IMR-90 (cell line): ENCODE data around the gene ZNF362. TPM values are rescaled to one million over a fixed set of nuclear protein-coding genes. Genes with fewer than 3 reads are reported as not detected.

Source experiments
- ATAC-seq: fragments of 200-7000 bp; cut with Tn5 transposase; 2 replicates; pipeline ENCODE4 v1.9.1; 2020; ENCODE audit warnings: low read depth, mild to moderate bottlenecking, moderate library complexity
- BruUV-seq: library from RNA; stranded (reverse); fragments of 400-500 nt; replicated peaks from 2 replicates; lab custom pipeline; 2021; lab: Mats Ljungman, UMichigan
- CTCF ChIA-PET: fragments of 300-600 bp; formaldehyde crosslinking; extraction: SDS; loops from one replicate; lab custom pipeline; 2021; ENCODE audit warnings: antibody characterized with exemption; lab: Yijun Ruan, JAX
- POLR2A ChIA-PET: fragments of 300-600 bp; sonication (Branson Sonifier 250); formaldehyde crosslinking; loops from one replicate; lab custom pipeline; 2022; ENCODE audit warnings: antibody characterized with exemption; ENCODE audit not compliant: unreplicated experiment; lab: Charles Lee
- DNase-seq: peaks from one replicate; pipeline ENCODE4 v3.0.0; 2013
- H2AFZ ChIP-seq: replicated peaks from 2 replicates; pipeline ENCODE3; 2013; ENCODE audit warnings: low read length, mild to moderate bottlenecking; ENCODE audit not compliant: poor library complexity
- H2AK5ac ChIP-seq: 2 replicates; pipeline ENCODE4 v1.6.1; 2013; ENCODE audit warnings: low read depth, low read length, inconsistent platforms
- H2AK9ac ChIP-seq: replicated peaks from 2 replicates; pipeline ENCODE3; 2013; ENCODE audit warnings: mild to moderate bottlenecking, low read depth, low read length, moderate library complexity; ENCODE audit not compliant: poor library complexity
- H2BK120ac ChIP-seq: 2 replicates; pipeline ENCODE4 v1.6.1; 2013; ENCODE audit warnings: low read depth, low read length, inconsistent platforms
- H2BK15ac ChIP-seq: 3 replicates; pipeline ENCODE4 v1.6.1; 2013; ENCODE audit warnings: low read depth, low read length, inconsistent platforms
- H2BK20ac ChIP-seq: 2 replicates; pipeline ENCODE4 v1.6.1; 2013; ENCODE audit warnings: low read depth, mild to moderate bottlenecking, inconsistent platforms, low read length, moderate library complexity
- H2BK5ac ChIP-seq: 2 replicates; pipeline ENCODE4 v1.6.1; 2013; ENCODE audit warnings: mild to moderate bottlenecking, low read depth, low read length, inconsistent platforms; ENCODE audit not compliant: poor library complexity, severe bottlenecking
- H3K14ac ChIP-seq: replicated peaks from 2 replicates; pipeline ENCODE4 v1.6.1; 2013; ENCODE audit warnings: low read depth, low read length, inconsistent platforms
- H3K18ac ChIP-seq: 2 replicates; pipeline ENCODE4 v1.6.1; 2013; ENCODE audit warnings: low read depth, low read length, control low read depth
- H3K23ac ChIP-seq: 2 replicates; pipeline ENCODE4 v1.6.1; 2013; ENCODE audit warnings: low read depth, low read length, inconsistent platforms
- H3K27ac ChIP-seq: 2 replicates; pipeline ENCODE4 v1.5.1; 2013; ENCODE audit warnings: mild to moderate bottlenecking, control low read depth, low read length; ENCODE audit not compliant: insufficient read depth
- H3K27me3 ChIP-seq: 2 replicates; pipeline ENCODE4 v1.6.1; 2013; ENCODE audit warnings: low read length; ENCODE audit not compliant: control insufficient read depth, insufficient read depth
- H3K36me3 ChIP-seq: 2 replicates; pipeline ENCODE4 v1.6.1; 2013; ENCODE audit warnings: low read length, mixed read lengths; ENCODE audit not compliant: control insufficient read depth, insufficient read depth
- H3K4ac ChIP-seq: 2 replicates; pipeline ENCODE4 v1.6.1; 2013; ENCODE audit warnings: low read depth, low read length, inconsistent platforms
- H3K4me1 ChIP-seq: 2 replicates; pipeline ENCODE4 v1.6.1; 2013; ENCODE audit warnings: low read length, mixed read lengths; ENCODE audit not compliant: control insufficient read depth, insufficient read depth
- H3K4me2 ChIP-seq: 2 replicates; pipeline ENCODE4 v1.6.1; 2013; ENCODE audit warnings: low read depth, mild to moderate bottlenecking, control low read depth, low read length, moderate library complexity
- H3K4me3 ChIP-seq: 2 replicates; pipeline ENCODE4 v1.5.1; 2013; ENCODE audit warnings: low read depth, mild to moderate bottlenecking, control low read depth, low read length, moderate library complexity; ENCODE audit not compliant: insufficient read depth
- H3K56ac ChIP-seq: 2 replicates; pipeline ENCODE4 v1.6.1; 2013; ENCODE audit warnings: low read length, inconsistent platforms; ENCODE audit not compliant: insufficient read depth; ENCODE audit errors: extremely low read depth
- H3K79me1 ChIP-seq, 2 experiments: 2 replicates each; pipeline ENCODE4 v1.6.1; 2013; ENCODE audit warnings: low read length in 2 of 2, inconsistent platforms in 1 of 2, low read depth in 1 of 2
- H3K9ac ChIP-seq: 2 replicates; pipeline ENCODE4 v1.6.1; 2013; ENCODE audit warnings: low read depth, low read length, control low read depth
- H3K9me1 ChIP-seq: 2 replicates; pipeline ENCODE4 v1.6.1; 2013; ENCODE audit warnings: low read length, inconsistent platforms; ENCODE audit not compliant: insufficient read depth
- H3K9me3 ChIP-seq: 2 replicates; pipeline ENCODE4 v1.6.1; 2013; ENCODE audit warnings: low read length; ENCODE audit not compliant: control insufficient read depth, insufficient read depth
- H4K20me1 ChIP-seq: 2 replicates; pipeline ENCODE4 v1.6.1; 2013; ENCODE audit warnings: low read length, inconsistent platforms; ENCODE audit not compliant: insufficient read depth
- H4K5ac ChIP-seq: 2 replicates; pipeline ENCODE4 v1.6.1; 2013; ENCODE audit warnings: mild to moderate bottlenecking, low read depth, low read length, control low read depth
- H4K8ac ChIP-seq, 2 experiments: 2 replicates each; pipeline ENCODE4 v1.6.1; 2013; ENCODE audit warnings: low read depth in 2 of 2, low read length in 2 of 2, control low read depth in 1 of 2, inconsistent platforms in 1 of 2
- H4K91ac ChIP-seq: 2 replicates; pipeline ENCODE4 v1.6.1; 2013; ENCODE audit warnings: low read depth, low read length, inconsistent platforms; ENCODE audit not compliant: insufficient read depth
- BHLHE40 ChIP-seq: fragments of 150-350 bp; IDR thresholded peaks from 2 replicates; pipeline ENCODE4 v1.6.1; 2016; ENCODE audit warnings: mild to moderate bottlenecking, low read depth, low read length
- CEBPB ChIP-seq: IDR thresholded peaks from 2 replicates; pipeline ENCODE4 v1.6.1; 2012; ENCODE audit warnings: low read depth, low read length, improper control_type of control experiment
- CHD1 ChIP-seq: IDR thresholded peaks from 2 replicates; pipeline ENCODE4 v1.6.1; 2012; ENCODE audit warnings: low read depth, low read length, improper control_type of control experiment
- CTCF ChIP-seq: conservative IDR thresholded peaks from 2 replicates; pipeline ENCODE4 v1.5.1; 2012; ENCODE audit warnings: mild to moderate bottlenecking, low read depth, low read length, improper control_type of control experiment
- ELK1 ChIP-seq: fragments of 150-350 bp; IDR thresholded peaks from 2 replicates; pipeline ENCODE4 v1.6.1; 2016; ENCODE audit warnings: low read depth, mild to moderate bottlenecking, low read length, moderate library complexity, borderline replicate concordance
- FOS ChIP-seq: fragments of 150-350 bp; IDR thresholded peaks from 2 replicates; pipeline ENCODE4 v1.6.1; 2016; ENCODE audit warnings: low read depth, low read length
- MAFK ChIP-seq: IDR thresholded peaks from 2 replicates; pipeline ENCODE4 v1.6.1; 2012; ENCODE audit warnings: low read depth, low read length, improper control_type of control experiment
- MAZ ChIP-seq: IDR thresholded peaks from 2 replicates; pipeline ENCODE4 v1.6.1; 2012; ENCODE audit warnings: low read depth, mild to moderate bottlenecking, low read length, improper control_type of control experiment, moderate library complexity, borderline replicate concordance
- NFE2L2 ChIP-seq: fragments of 150-350 bp; IDR thresholded peaks from 2 replicates; pipeline ENCODE4 v1.6.1; 2016; ENCODE audit warnings: low read depth, mild to moderate bottlenecking, low read length
- POLR2A ChIP-seq: IDR thresholded peaks from 2 replicates; pipeline ENCODE4 v1.6.1; 2012; ENCODE audit warnings: mild to moderate bottlenecking, low read depth, low read length
- RAD21 ChIP-seq: IDR thresholded peaks from 2 replicates; pipeline ENCODE4 v1.6.1; 2012; ENCODE audit warnings: low read length, improper control_type of control experiment
- RCOR1 ChIP-seq: IDR thresholded peaks from 2 replicates; pipeline ENCODE4 v1.6.1; 2012; ENCODE audit warnings: mild to moderate bottlenecking, low read length, improper control_type of control experiment; ENCODE audit not compliant: insufficient replicate concordance
- RFX5 ChIP-seq: IDR thresholded peaks from 2 replicates; pipeline ENCODE4 v1.8.0; 2012; ENCODE audit warnings: low read depth, mild to moderate bottlenecking, low read length, moderate library complexity
- SMC3 ChIP-seq: fragments of 150-350 bp; IDR thresholded peaks from 2 replicates; pipeline ENCODE4 v1.6.1; 2016; ENCODE audit warnings: low read depth, mild to moderate bottlenecking, antibody characterized with exemption, low read length, moderate library complexity
- USF2 ChIP-seq: fragments of 150-350 bp; IDR thresholded peaks from 2 replicates; pipeline ENCODE4 v1.6.1; 2017; ENCODE audit warnings: mild to moderate bottlenecking, antibody characterized with exemption, low read length, low read depth
- WGBS, 2 experiments: methylation state at CpG; one replicate each; pipeline versions ENCODE4 v1.1.5 to v1.1.7; 2013; ENCODE audit warnings: missing lambda C conversion rate in 2 of 2; ENCODE audit not compliant: insufficient read length in 1 of 2; ENCODE audit errors: extremely low coverage in 2 of 2; 5-methylcytosine and 5-hydroxymethylcytosine counted together
- dilution Hi-C: fragments of 300-500 bp; cut with HindIII; formaldehyde crosslinking; loops from one replicate; pipeline ENCODE4 v1.14.3; 2018; ENCODE audit warnings: low sequenced_read_pairs; ENCODE audit not compliant: unreplicated experiment
- in situ Hi-C: fragments of 300-500 bp; cut with MboI; formaldehyde crosslinking; loops from 3 replicates; pipeline ENCODE4 v1.14.3; 2019; ENCODE audit warnings: low sequenced_read_pairs, inconsistent platforms, mixed read lengths
- intact Hi-C: fragments of 100-400 bp; cut with micrococcal nuclease; formaldehyde crosslinking; loops from 2 replicates; pipeline ENCODE4 v1.10.0; 2022
- polyA plus RNA-seq, 3 experiments: library from polyadenylated mRNA; depleted of rRNA; stranded (reverse); fragments of >200 nt; gene quantifications; 2 replicates each; pipeline ENCODE4 v1.2.3, GENCODE V29; 2012; ENCODE audit warnings: low replicate concordance in 1 of 3
- total RNA-seq: library from RNA; depleted of rRNA; stranded (reverse); fragments of >200 nt; gene quantifications from 2 replicates; pipeline ENCODE4 v1.2.3, GENCODE V29; 2012

ZNF362 gene
- total and polyA plus RNA-seq, 2 of the 4 experiments (the other 2 are of a cell fraction) = 5.7 to 12.9 TPM

- Histone ChIP-seq H2AK5ac (no peak overlapping the region), H3K4ac (no peak overlapping the region), H3K79me1 (no peaks in the 10 kb centered on the region), H3K18ac (no peak overlapping the region), H4K20me1 (no peaks in the 10 kb centered on the region), H3K14ac (no peak overlapping the region), H2AFZ (no peak overlapping the region), H3K4me3 (no peak overlapping the region), H3K9ac (no peak overlapping the region), H3K27me3 (peaks cover 28% of the 10 kb centered on the region), H3K36me3 (no peaks in the 10 kb centered on the region), H2BK20ac (no peak overlapping the region), H3K4me1 (no peaks in the 10 kb centered on the region), H3K56ac (no peak overlapping the region), H4K5ac (no peak overlapping the region), H4K91ac (no peak overlapping the region), H3K9me1 (no peaks in the 10 kb centered on the region; the same call in 1 of the 2 replicates), H3K4me2 (no peak overlapping the region), H2AK9ac (no peak overlapping the region), H3K9me3 (0 out of 2 replicates have a peak, but pooled peaks cover 2% of the 10 kb centered on the region), H2BK120ac (no peak overlapping the region), H2BK5ac (no peak overlapping the region), H3K27ac (no peak overlapping the region), H4K8ac (no peak overlapping the region), H3K23ac (no peak overlapping the region), H2BK15ac (no peak overlapping the region)
- ChIA-PET POLR2A (no interaction called here), CTCF (interaction anchor here (0.5 kb wide), 1 partner anchor 1871 kb away, joined by 6 read pairs; no protein-coding TSS in a partner anchor)
- ATAC-seq (no peak), DNase-seq (no peak)
- 42% methylated on average over 3 of the region's 3 CpGs; no CpG with 5 or more reads in 1 of the 2 experiments for WGBS, 2 experiments
- intact Hi-C loops = no loop called here
- dilution Hi-C loops = no loop called here
- BruUV-seq = no TSS peak
- in situ Hi-C loops = no loop called here
- TF ChIP-seq MAFK (no peak), RCOR1 (no peak), BHLHE40 (no peak), USF2 (no peak), FOS (no peak), CTCF (no peak), POLR2A (no peak), CHD1 (no peak), RAD21 (no peak), NFE2L2 (no peak), CEBPB (no peak), MAZ (no peak), SMC3 (no peak), RFX5 (no peak), ELK1 (no peak)
These were observed 6.9 kb upstream of the ZNF362 start for GRCh38 chr1:33249422-33249821.
